OCI-LY3 (cell line): Measurements from ENCODE around the gene FBRSL1.

Source experiments
- CTCF ChIP-seq: fragments of 200-600, 300-600 bp; sonication (generic); IDR thresholded peaks from 2 replicates; pipeline ENCODE4 v1.5.1; 2014; ENCODE audit warnings: antibody characterized with exemption, low read length, low read depth
- EZH2phosphoT487 ChIP-seq: fragments of 200-600 bp; shearing (Covaris generic); IDR thresholded peaks from 2 replicates; pipeline ENCODE4 v1.6.1; 2018; ENCODE audit warnings: antibody characterized with exemption, mixed run types, low read depth

DNA sequence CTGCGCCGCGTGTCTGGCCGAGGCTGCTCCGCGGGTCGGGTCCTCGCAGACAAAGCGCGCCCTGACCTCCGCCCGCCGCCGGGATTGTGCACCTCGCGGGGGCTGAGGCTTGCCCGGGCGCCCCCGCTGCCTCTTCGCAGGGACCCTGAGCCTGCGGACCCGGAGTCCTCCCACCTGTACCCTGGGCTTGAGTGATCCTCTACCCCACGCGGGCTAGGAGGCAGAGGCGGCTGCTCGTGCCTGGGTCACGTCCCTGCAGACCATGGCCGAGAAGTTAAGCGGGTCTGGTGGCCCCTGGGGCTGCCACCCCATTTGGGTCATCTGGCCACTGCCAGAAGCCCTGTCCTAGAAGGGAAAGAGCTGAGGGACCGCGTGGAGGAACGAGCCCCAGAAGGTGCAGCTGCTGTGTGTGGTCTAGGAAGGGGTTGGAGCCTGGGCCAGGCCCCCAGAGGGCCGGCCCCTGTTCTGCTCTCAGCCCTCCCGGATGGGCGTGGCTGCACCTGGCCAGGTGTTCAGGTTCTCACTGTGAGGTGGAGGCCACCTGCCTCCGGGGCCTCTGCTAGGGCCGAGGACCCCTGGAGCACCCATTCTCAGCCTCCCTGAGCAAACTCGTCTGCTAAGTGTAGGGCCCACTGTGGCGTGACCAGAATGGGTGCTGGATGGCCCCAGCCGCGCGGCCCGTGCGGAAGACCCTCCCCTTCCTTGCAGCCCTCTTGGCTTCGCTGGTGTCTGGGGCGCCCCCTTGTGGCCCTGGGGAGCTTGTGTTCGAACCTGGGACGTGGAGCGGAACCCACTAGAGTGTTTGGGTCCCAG is 70.9 kb downstream of the FBRSL1 start:
- TF ChIP-seq CTCF, result peak; percentile 87
- TF ChIP-seq EZH2phosphoT487, result no peak
